Neural crest cell (in vitro differentiated cells): ENCODE data around the gene MTHFD1L. TPM values are rescaled to one million over a fixed set of nuclear protein-coding genes. Genes with fewer than 3 reads are reported as not detected.

ENCODE experiments used
- DNase-seq: peaks from one replicate; pipeline ENCODE4 v3.0.0; 2021; ENCODE audit warnings: low read depth, mixed read lengths, low spot score
- H3K27ac Mint-ChIP-seq: one replicate; pipeline ENCODE4 v1.8.0; 2021; ENCODE audit warnings: mild to moderate bottlenecking, mixed read lengths; ENCODE audit not compliant: unreplicated experiment
- H3K27me3 Mint-ChIP-seq: 2 replicates; pipeline ENCODE4 v1.8.0; 2021; ENCODE audit warnings: low read depth, mild to moderate bottlenecking, mixed read lengths
- H3K36me3 Mint-ChIP-seq: 2 replicates; pipeline ENCODE4 v1.8.0; 2021; ENCODE audit warnings: low read depth, mild to moderate bottlenecking, mixed read lengths
- H3K4me1 Mint-ChIP-seq: 2 replicates; pipeline ENCODE4 v1.8.0; 2021; ENCODE audit warnings: mixed read lengths
- H3K4me3 Mint-ChIP-seq: one replicate; pipeline ENCODE4 v1.8.0; 2021; ENCODE audit warnings: mild to moderate bottlenecking, mixed read lengths
- H3K9me3 Mint-ChIP-seq: 2 replicates; pipeline ENCODE4 v1.8.0; 2021; ENCODE audit warnings: mixed read lengths
- CTCF ChIP-seq: fragments of 200-600 bp; sonication (generic); conservative IDR thresholded peaks from 2 replicates; pipeline ENCODE4 v1.5.0; 2021; ENCODE audit warnings: antibody characterized with exemption, mild to moderate bottlenecking
- total RNA-seq: library from RNA; stranded (reverse); gene quantifications from 2 replicates; pipeline ENCODE4 v1.2.1, GENCODE V29; 2021

Gene MTHFD1L
- total RNA-seq, 1 donor from 2014 or later, result 71.3 TPM

- Mint-ChIP-seq H3K36me3 (peaks cover 30% of the 10 kb centered on the region), H3K4me3 (no peak overlapping the region), H3K27me3 (no peaks in the 10 kb centered on the region), H3K27ac (no peak overlapping the region), H3K9me3 (peaks cover 6% of the 10 kb centered on the region), H3K4me1 (peaks cover 38% of the 10 kb centered on the region)
- no peak for TF ChIP-seq CTCF
- no peak for DNase-seq
Observed at GRCh38 chr6:151025076-151025475, 159.6 kb downstream of the MTHFD1L start.

- TF ChIP-seq CTCF, result no peak
- no peak overlapping the region for H3K27ac Mint-ChIP-seq
Observed at GRCh38 chr6:151026041-151026663, 160.7 kb downstream of the MTHFD1L start.

GRCh38 chr6:151027295-151027747, 161.8 kb downstream of the MTHFD1L start:
- DNase-seq, result no peak
- Mint-ChIP-seq H3K4me3 (no peak overlapping the region), H3K4me1 (peaks cover 37% of the 10 kb centered on the region), H3K27ac (no peak overlapping the region), H3K36me3 (peaks cover 35% of the 10 kb centered on the region), H3K9me3 (peaks cover 6% of the 10 kb centered on the region), H3K27me3 (no peaks in the 10 kb centered on the region)
- no peak for TF ChIP-seq CTCF

More at GRCh38 chr6:151026041-151026663, 160.7 kb downstream of the MTHFD1L start:
- H3K4me3 Mint-ChIP-seq, result no peak overlapping the region
- H3K9me3 Mint-ChIP-seq, result peaks cover 6% of the 10 kb centered on the region
- H3K36me3 Mint-ChIP-seq, result peaks cover 30% of the 10 kb centered on the region
- H3K27me3 Mint-ChIP-seq, result no peaks in the 10 kb centered on the region
- H3K4me1 Mint-ChIP-seq, result peaks cover 41% of the 10 kb centered on the region
- DNase-seq, result no peak

GRCh38 chr6:151027936-151028838, 162.7 kb downstream of the MTHFD1L start:
- peaks cover 6% of the 10 kb centered on the region for H3K9me3 Mint-ChIP-seq
- H3K4me3 Mint-ChIP-seq, result peak overlapping the region; percentile 2
- TF ChIP-seq CTCF, result no peak

GRCh38 chr6:151029970-151030369, 164.5 kb downstream of the MTHFD1L start:
- no peak for TF ChIP-seq CTCF
- H3K36me3 Mint-ChIP-seq, result peaks cover 40% of the 10 kb centered on the region
- DNase-seq, result no peak
- H3K27me3 Mint-ChIP-seq, result no peaks in the 10 kb centered on the region
- no peak overlapping the region for H3K27ac Mint-ChIP-seq
- peaks cover 40% of the 10 kb centered on the region for H3K4me1 Mint-ChIP-seq
- H3K4me3 Mint-ChIP-seq, result no peak overlapping the region
- peaks cover 6% of the 10 kb centered on the region for H3K9me3 Mint-ChIP-seq

More at GRCh38 chr6:151027936-151028838, 162.7 kb downstream of the MTHFD1L start:
- peaks cover 36% of the 10 kb centered on the region for H3K4me1 Mint-ChIP-seq
- no peak for DNase-seq
- peaks cover 41% of the 10 kb centered on the region for H3K36me3 Mint-ChIP-seq
- no peak overlapping the region for H3K27ac Mint-ChIP-seq
- no peaks in the 10 kb centered on the region for H3K27me3 Mint-ChIP-seq
